ENCODE measurements around the gene KRTAP15-1.

The KRTAP15-1 gene

GRCh38 chr21:30444204-30444603, 4.1 kb downstream of the KRTAP15-1 start:
- Histone ChIP-seq H3K9ac (ENCODE audit: low read length) (no peak overlapping the region), H3K4me3 (ENCODE audit: low read length) (no peak overlapping the region), H3K9me3 (ENCODE audit: control insufficient read depth, low read length) (no peaks in the 10 kb centered on the region), H3K4me1 (ENCODE audit: control insufficient read depth, insufficient read depth, low read length) (no peaks in the 10 kb centered on the region), H3K27me3 (ENCODE audit: control insufficient read depth, insufficient read depth, low read length) (no peaks in the 10 kb centered on the region), H3K36me3 (ENCODE audit: control insufficient read depth, insufficient read depth, low read length) (no peaks in the 10 kb centered on the region)

GRCh38 chr21:30447056-30447455, 7.0 kb downstream of the KRTAP15-1 start:
- Histone ChIP-seq H3K36me3 (ENCODE audit: control insufficient read depth, insufficient read depth, low read length) (no peaks in the 10 kb centered on the region), H3K4me3 (ENCODE audit: low read length) (no peak overlapping the region), H3K9me3 (ENCODE audit: control insufficient read depth, low read length) (no peaks in the 10 kb centered on the region)

GRCh38 chr21:30448514-30448913, 8.4 kb downstream of the KRTAP15-1 start:
- no peak overlapping the region for H3K9ac ChIP-seq (ENCODE audit: low read length)
- H3K4me3 ChIP-seq (ENCODE audit: low read length), result no peak overlapping the region
- no peaks in the 10 kb centered on the region for H3K36me3 ChIP-seq (ENCODE audit: control insufficient read depth, insufficient read depth, low read length)
- no peaks in the 10 kb centered on the region for H3K9me3 ChIP-seq (ENCODE audit: control insufficient read depth, low read length)
- no peaks in the 10 kb centered on the region for H3K4me1 ChIP-seq (ENCODE audit: control insufficient read depth, insufficient read depth, low read length)
- no peaks in the 10 kb centered on the region for H3K27me3 ChIP-seq (ENCODE audit: control insufficient read depth, insufficient read depth, low read length)

More at GRCh38 chr21:30447056-30447455, 7.0 kb downstream of the KRTAP15-1 start:
- Histone ChIP-seq H3K27me3 (ENCODE audit: control insufficient read depth, insufficient read depth, low read length) (no peaks in the 10 kb centered on the region), H3K4me1 (ENCODE audit: control insufficient read depth, insufficient read depth, low read length) (no peaks in the 10 kb centered on the region), H3K9ac (ENCODE audit: low read length) (no peak overlapping the region)

- no peaks in the 10 kb centered on the region for H3K4me1 ChIP-seq (ENCODE audit: control insufficient read depth, insufficient read depth, low read length)
- no peak overlapping the region for H3K9ac ChIP-seq (ENCODE audit: low read length)
- no peaks in the 10 kb centered on the region for H3K36me3 ChIP-seq (ENCODE audit: control insufficient read depth, insufficient read depth, low read length)
- H3K27me3 ChIP-seq (ENCODE audit: control insufficient read depth, insufficient read depth, low read length), result no peaks in the 10 kb centered on the region
- no peak overlapping the region for H3K4me3 ChIP-seq (ENCODE audit: low read length)
- H3K9me3 ChIP-seq (ENCODE audit: control insufficient read depth, low read length), result no peaks in the 10 kb centered on the region
These were observed 23.6 kb downstream of the KRTAP15-1 start for GRCh38 chr21:30463713-30464112.

- Histone ChIP-seq H3K27me3 (ENCODE audit: control insufficient read depth, insufficient read depth, low read length) (no peaks in the 10 kb centered on the region), H3K36me3 (ENCODE audit: control insufficient read depth, insufficient read depth, low read length) (no peaks in the 10 kb centered on the region), H3K9ac (ENCODE audit: low read length) (no peak overlapping the region), H3K9me3 (ENCODE audit: control insufficient read depth, low read length) (no peaks in the 10 kb centered on the region), H3K4me1 (ENCODE audit: control insufficient read depth, insufficient read depth, low read length) (no peaks in the 10 kb centered on the region), H3K4me3 (ENCODE audit: low read length) (no peak overlapping the region)
These were observed 29.0 kb downstream of the KRTAP15-1 start for GRCh38 chr21:30468900-30469714.

GRCh38 chr21:30478004-30478403, 37.9 kb downstream of the KRTAP15-1 start:
- H3K36me3 ChIP-seq (ENCODE audit: control insufficient read depth, insufficient read depth, low read length), result no peaks in the 10 kb centered on the region
- no peak overlapping the region for H3K9ac ChIP-seq (ENCODE audit: low read length)
- no peaks in the 10 kb centered on the region for H3K4me1 ChIP-seq (ENCODE audit: control insufficient read depth, insufficient read depth, low read length)
- no peaks in the 10 kb centered on the region for H3K9me3 ChIP-seq (ENCODE audit: control insufficient read depth, low read length)
- no peaks in the 10 kb centered on the region for H3K27me3 ChIP-seq (ENCODE audit: control insufficient read depth, insufficient read depth, low read length)
- no peak overlapping the region for H3K4me3 ChIP-seq (ENCODE audit: low read length)

- H3K4me1 ChIP-seq (ENCODE audit: control insufficient read depth, insufficient read depth, low read length), result no peaks in the 10 kb centered on the region
- no peaks in the 10 kb centered on the region for H3K27me3 ChIP-seq (ENCODE audit: control insufficient read depth, insufficient read depth, low read length)
- no peaks in the 10 kb centered on the region for H3K36me3 ChIP-seq (ENCODE audit: control insufficient read depth, insufficient read depth, low read length)
- no peak overlapping the region for H3K9ac ChIP-seq (ENCODE audit: low read length)
- H3K4me3 ChIP-seq (ENCODE audit: low read length), result no peak overlapping the region
- H3K9me3 ChIP-seq (ENCODE audit: control insufficient read depth, low read length), result no peaks in the 10 kb centered on the region
These were observed 39.2 kb downstream of the KRTAP15-1 start for GRCh38 chr21:30479259-30479658.

- H3K36me3 ChIP-seq (ENCODE audit: control insufficient read depth, insufficient read depth, low read length), result no peaks in the 10 kb centered on the region
- no peaks in the 10 kb centered on the region for H3K4me1 ChIP-seq (ENCODE audit: control insufficient read depth, insufficient read depth, low read length)
- H3K4me3 ChIP-seq (ENCODE audit: low read length), result no peak within 1 kb of the TSS
- no peak within 1 kb of the TSS for H3K9ac ChIP-seq (ENCODE audit: low read length)
- H3K9me3 ChIP-seq (ENCODE audit: control insufficient read depth, low read length), result no peaks in the 10 kb centered on the region
- no peaks in the 10 kb centered on the region for H3K27me3 ChIP-seq (ENCODE audit: control insufficient read depth, insufficient read depth, low read length)
These were observed 40.1 kb downstream of the KRTAP15-1 start, which contains the start of gene KRTAP19-1 for GRCh38 chr21:30480145-30480544. Gene KRTAP19-1 (minus strand): TSS chr21:30480367. CDS start chr21:30480317, 50 bp downstream.

GRCh38 chr21:30482130-30482529, 42.1 kb downstream of the KRTAP15-1 start:
- no peaks in the 10 kb centered on the region for H3K27me3 ChIP-seq (ENCODE audit: control insufficient read depth, insufficient read depth, low read length)
- no peak overlapping the region for H3K9ac ChIP-seq (ENCODE audit: low read length)
- H3K9me3 ChIP-seq (ENCODE audit: control insufficient read depth, low read length), result no peaks in the 10 kb centered on the region
- H3K4me3 ChIP-seq (ENCODE audit: low read length), result no peak overlapping the region
- H3K4me1 ChIP-seq (ENCODE audit: control insufficient read depth, insufficient read depth, low read length), result no peaks in the 10 kb centered on the region
- no peaks in the 10 kb centered on the region for H3K36me3 ChIP-seq (ENCODE audit: control insufficient read depth, insufficient read depth, low read length)

- Histone ChIP-seq H3K4me3 (ENCODE audit: low read length) (no peak overlapping the region), H3K9ac (ENCODE audit: low read length) (no peak overlapping the region), H3K9me3 (ENCODE audit: control insufficient read depth, low read length) (no peaks in the 10 kb centered on the region), H3K27me3 (ENCODE audit: control insufficient read depth, insufficient read depth, low read length) (no peaks in the 10 kb centered on the region), H3K36me3 (ENCODE audit: control insufficient read depth, insufficient read depth, low read length) (no peaks in the 10 kb centered on the region), H3K4me1 (ENCODE audit: control insufficient read depth, insufficient read depth, low read length) (no peaks in the 10 kb centered on the region)
These were observed 46.1 kb downstream of the KRTAP15-1 start for GRCh38 chr21:30486180-30486579.

GRCh38 chr21:30487336-30487735, 47.3 kb downstream of the KRTAP15-1 start, which contains the start of gene KRTAP19-2:
Gene KRTAP19-2 (minus strand): TSS chr21:30487436. CDS start chr21:30487348, 88 bp downstream.
- H3K27me3 ChIP-seq (ENCODE audit: control insufficient read depth, insufficient read depth, low read length), result no peaks in the 10 kb centered on the region
- no peaks in the 10 kb centered on the region for H3K9me3 ChIP-seq (ENCODE audit: control insufficient read depth, low read length)
- H3K4me3 ChIP-seq (ENCODE audit: low read length), result no peak within 1 kb of the TSS
- no peak within 1 kb of the TSS for H3K9ac ChIP-seq (ENCODE audit: low read length)
- no peaks in the 10 kb centered on the region for H3K36me3 ChIP-seq (ENCODE audit: control insufficient read depth, insufficient read depth, low read length)
- H3K4me1 ChIP-seq (ENCODE audit: control insufficient read depth, insufficient read depth, low read length), result no peaks in the 10 kb centered on the region

All from mucosa of stomach (tissue), 1 donor.